ENCODE data around the gene GIPC2. TPM values are rescaled to one million over a fixed set of nuclear protein-coding genes. Genes with fewer than 3 reads are reported as not detected.
"Not testable (repeated sequence)": the region's sequence is repeated elsewhere in the genome, so short reads cannot be mapped to it uniquely, and the experiment has no call there.

GIPC2 gene
- polyA plus RNA-seq, 1 donor from 2014 or later, result not detected

DNA sequence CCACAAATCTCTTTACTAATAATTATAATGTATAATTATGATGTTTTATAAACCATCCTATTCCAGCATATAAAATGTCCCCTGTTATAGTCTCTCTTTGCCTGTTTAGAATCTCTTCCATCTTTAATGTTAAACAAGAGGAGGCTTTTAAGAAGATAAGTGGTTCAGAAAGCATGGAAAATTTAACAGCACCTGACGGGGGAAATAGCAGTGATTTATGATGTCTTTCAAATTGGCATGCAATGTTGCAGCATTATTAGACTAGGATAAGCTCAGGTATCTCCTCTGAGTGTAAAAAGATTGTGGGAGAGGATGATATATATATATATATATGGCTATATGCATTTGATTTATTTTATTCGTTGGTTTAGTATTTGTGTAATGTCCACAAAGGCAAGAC is 24.4 kb downstream of the GIPC2 start:
- Mint-ChIP-seq H3K4me1 (no peaks in the 10 kb centered on the region), H3K27me3 (peaks cover 18% of the 10 kb centered on the region), H3K27ac (no peak overlapping the region), H3K9me3 (no peaks in the 10 kb centered on the region), H3K4me3 (no peak overlapping the region), H3K36me3 (no peaks in the 10 kb centered on the region)

DNA sequence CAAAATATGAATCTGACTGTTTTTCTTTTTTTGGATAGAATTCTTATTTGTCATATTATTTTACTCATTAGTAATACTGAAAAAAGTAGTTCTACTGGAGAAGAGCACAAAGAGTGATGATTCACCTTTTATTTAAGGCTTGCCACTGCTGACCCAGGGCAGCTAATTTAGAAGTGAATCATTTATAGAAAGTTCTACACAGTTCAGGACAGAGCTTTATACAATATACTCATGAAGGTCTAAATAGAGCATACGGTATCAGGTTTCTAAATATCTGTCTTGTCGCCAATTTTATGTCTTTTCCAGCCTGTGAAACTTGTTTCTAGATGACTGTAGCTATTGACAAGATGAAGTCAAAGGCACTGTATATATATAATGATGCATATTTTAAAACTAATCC is 25.0 kb downstream of the GIPC2 start:
- H3K9me3 Mint-ChIP-seq, result no peaks in the 10 kb centered on the region
- peaks cover 18% of the 10 kb centered on the region for H3K27me3 Mint-ChIP-seq
- no peaks in the 10 kb centered on the region for H3K36me3 Mint-ChIP-seq
- H3K4me1 Mint-ChIP-seq, result no peaks in the 10 kb centered on the region
- H3K4me3 Mint-ChIP-seq, result no peak overlapping the region
- H3K27ac Mint-ChIP-seq, result no peak overlapping the region

DNA sequence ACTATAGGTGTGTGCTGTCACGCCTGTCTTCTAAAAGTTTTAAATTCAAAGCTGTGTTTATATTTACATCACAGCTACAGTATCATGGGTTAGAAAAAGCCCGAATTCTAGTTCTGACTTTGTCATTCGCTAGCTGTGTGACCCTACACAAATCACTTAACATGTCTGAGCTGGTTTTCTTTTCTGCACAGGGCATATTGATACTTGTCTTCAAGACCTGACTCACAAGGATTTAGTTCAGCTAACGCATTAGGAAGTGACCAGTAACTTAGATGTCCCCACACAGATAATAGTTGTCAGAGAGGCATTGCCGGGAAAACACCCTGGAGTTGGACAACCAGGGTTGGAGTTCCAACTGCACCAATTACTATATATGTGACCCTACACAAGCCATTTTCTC is 25.9 kb downstream of the GIPC2 start:
- Mint-ChIP-seq H3K9me3 (no peaks in the 10 kb centered on the region), H3K4me3 (peak overlapping the region in 1 of 4 donors; percentile 71), H3K27ac (peak overlapping the region in 1 of 3 donors; percentile 3), H3K27me3 (peaks cover 18% of the 10 kb centered on the region), H3K4me1 (no peaks in the 10 kb centered on the region), H3K36me3 (no peaks in the 10 kb centered on the region)

DNA sequence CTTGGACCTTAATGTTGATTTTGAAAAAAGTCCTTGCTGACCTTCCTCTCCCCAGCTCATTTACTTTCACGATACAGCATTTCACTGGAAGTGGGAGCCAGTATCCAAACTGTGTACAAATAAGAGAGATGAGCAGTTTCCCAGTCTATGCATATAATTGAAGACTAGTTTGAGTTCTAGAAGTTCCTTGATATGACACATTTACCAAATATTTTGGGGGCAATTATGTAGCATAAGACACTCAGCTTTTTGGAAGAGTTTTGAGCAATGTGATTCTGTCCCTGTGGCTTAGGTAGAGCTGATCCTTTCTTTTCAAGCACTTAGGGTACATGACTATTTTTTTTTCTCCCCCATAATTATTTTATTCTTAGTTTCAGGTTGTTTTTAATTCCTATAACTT is 26.4 kb downstream of the GIPC2 start:
- Mint-ChIP-seq H3K36me3 (no peaks in the 10 kb centered on the region), H3K4me3 (no peak overlapping the region), H3K27ac (no peak overlapping the region), H3K4me1 (no peaks in the 10 kb centered on the region), H3K27me3 (peaks cover 18% of the 10 kb centered on the region), H3K9me3 (no peaks in the 10 kb centered on the region)

DNA sequence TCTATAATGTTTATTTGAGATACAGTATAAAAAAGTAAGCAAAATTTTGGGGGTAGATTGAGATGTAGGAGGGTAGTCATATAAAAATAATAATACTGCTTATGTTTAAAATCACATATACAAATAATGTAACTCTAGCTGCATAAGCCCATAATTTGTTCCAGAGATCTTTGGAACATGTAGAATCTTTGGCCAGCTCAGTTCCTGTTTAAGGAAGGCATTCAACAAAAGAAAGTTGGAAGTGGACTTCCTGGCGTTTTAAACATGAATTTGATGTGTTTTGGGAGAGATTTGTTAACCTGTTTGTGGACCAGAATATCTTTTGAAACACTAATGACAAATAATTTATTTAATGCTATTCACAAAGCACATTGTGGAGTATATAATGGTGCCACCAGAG is 27.7 kb downstream of the GIPC2 start:
- H3K27ac Mint-ChIP-seq, result no peak overlapping the region
- no peak overlapping the region for H3K4me3 Mint-ChIP-seq
- H3K27me3 Mint-ChIP-seq, result peaks cover 16% of the 10 kb centered on the region
- H3K4me1 Mint-ChIP-seq, result no peaks in the 10 kb centered on the region
- no peaks in the 10 kb centered on the region for H3K9me3 Mint-ChIP-seq
- H3K36me3 Mint-ChIP-seq, result no peaks in the 10 kb centered on the region

DNA sequence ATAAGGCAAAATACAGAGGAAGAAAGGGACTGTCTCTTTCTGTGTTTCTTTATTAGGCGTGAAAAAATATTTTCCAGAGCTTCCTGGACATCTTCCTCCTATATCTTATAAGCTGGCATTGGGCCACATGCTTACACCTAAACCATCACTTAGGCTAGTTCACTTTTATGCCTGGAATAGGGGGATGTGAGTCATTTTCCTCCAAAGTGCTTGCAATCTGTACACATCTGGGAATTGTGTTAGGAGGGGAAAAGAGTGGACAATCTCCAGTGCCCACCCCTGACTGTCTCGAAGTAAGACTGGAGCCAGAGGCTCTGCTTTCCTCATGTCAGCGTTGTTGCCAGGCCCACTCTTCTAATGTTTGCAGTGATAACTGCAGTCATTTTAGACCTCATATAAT is 29.9 kb downstream of the GIPC2 start:
- Mint-ChIP-seq H3K27me3 (peaks cover 11% of the 10 kb centered on the region), H3K4me1 (peaks cover under 1 to 5% (median 2%) of the 10 kb centered on the region in 3 donors), H3K9me3 (no peaks in the 10 kb centered on the region), H3K36me3 (no peaks in the 10 kb centered on the region), H3K4me3 (no peak overlapping the region), H3K27ac (no peak overlapping the region)

DNA sequence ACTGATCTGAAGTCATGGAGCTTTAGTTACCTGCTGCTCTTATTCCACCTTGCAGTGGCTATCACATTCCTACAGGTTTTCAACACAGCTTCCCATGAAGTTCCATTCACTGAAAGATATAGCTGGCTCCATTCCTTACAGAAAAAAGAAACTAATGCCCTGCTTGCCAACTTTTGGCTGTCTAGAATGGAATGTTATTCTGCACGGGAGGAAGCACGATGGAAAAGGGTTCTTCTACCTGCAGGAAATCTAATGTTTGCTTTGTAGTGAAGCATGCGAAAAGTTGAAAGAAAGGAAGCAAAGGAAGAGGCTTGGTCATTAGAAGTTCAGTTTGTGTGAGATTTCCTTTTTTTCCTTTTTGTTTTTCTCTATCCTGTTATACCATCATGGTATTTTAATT is 32.6 kb downstream of the GIPC2 start:
- Mint-ChIP-seq H3K36me3 (no peaks in the 10 kb centered on the region), H3K27me3 (no peaks in the 10 kb centered on the region), H3K4me1 (peaks cover 7 to 12% (median 8%) of the 10 kb centered on the region in 3 donors), H3K9me3 (no peaks in the 10 kb centered on the region), H3K4me3 (no peak overlapping the region), H3K27ac (no peak overlapping the region)

DNA sequence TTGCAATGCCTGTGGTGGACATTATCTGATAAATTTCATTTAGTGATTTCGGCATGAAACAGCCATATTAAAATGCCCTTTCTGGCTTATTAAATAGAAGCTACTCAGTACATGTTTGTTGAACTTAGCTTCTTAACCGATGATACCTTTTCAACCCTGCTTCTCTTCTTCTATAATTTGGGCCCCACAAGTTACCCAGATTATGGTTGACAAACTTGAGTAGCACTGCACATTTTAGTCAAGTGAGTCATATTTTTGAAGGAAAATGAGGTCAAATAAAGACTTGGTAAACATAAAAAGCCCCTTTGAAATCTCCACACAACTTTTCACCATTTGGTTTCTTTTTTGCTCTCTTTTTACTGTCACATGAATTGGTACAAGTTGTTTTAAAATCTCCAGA is 33.8 kb downstream of the GIPC2 start:
- peaks cover 7 to 12% (median 8%) of the 10 kb centered on the region in 3 donors for H3K4me1 Mint-ChIP-seq
- no peak overlapping the region for H3K4me3 Mint-ChIP-seq
- H3K27me3 Mint-ChIP-seq, result no peaks in the 10 kb centered on the region
- H3K36me3 Mint-ChIP-seq, result no peaks in the 10 kb centered on the region
- H3K27ac Mint-ChIP-seq, result no peak overlapping the region
- H3K9me3 Mint-ChIP-seq, result no peaks in the 10 kb centered on the region

DNA sequence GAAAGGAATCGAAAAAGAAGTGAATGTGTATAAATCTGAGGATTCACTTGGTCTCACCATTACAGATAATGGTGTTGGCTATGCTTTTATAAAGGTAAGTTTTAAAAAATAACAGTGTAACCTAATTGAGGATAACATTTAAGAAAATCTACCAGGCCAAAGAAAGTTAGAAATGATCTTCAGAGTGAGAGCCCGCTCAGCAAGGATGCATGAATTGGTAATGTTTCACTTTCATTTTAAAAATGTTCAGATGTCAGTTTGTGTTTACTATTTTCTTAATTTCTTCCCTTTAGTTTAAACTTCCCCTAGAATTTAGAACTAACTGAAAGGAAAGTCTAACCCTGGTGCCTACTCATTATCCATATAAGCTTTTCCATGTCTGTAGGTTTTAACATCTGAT is 35.0 kb downstream of the GIPC2 start:
- H3K9me3 Mint-ChIP-seq, result peaks cover under 1 to 6% (median 1%) of the 10 kb centered on the region in 3 donors
- peak overlapping the region in 2 of 3 donors; percentile 12 to 24 for H3K27ac Mint-ChIP-seq
- H3K4me3 Mint-ChIP-seq, result peak overlapping the region; percentile 21 to 82 (median 38)
- peaks cover 7 to 12% (median 8%) of the 10 kb centered on the region in 3 donors for H3K4me1 Mint-ChIP-seq
- peaks cover 3% of the 10 kb centered on the region for H3K36me3 Mint-ChIP-seq
- no peaks in the 10 kb centered on the region for H3K27me3 Mint-ChIP-seq

DNA sequence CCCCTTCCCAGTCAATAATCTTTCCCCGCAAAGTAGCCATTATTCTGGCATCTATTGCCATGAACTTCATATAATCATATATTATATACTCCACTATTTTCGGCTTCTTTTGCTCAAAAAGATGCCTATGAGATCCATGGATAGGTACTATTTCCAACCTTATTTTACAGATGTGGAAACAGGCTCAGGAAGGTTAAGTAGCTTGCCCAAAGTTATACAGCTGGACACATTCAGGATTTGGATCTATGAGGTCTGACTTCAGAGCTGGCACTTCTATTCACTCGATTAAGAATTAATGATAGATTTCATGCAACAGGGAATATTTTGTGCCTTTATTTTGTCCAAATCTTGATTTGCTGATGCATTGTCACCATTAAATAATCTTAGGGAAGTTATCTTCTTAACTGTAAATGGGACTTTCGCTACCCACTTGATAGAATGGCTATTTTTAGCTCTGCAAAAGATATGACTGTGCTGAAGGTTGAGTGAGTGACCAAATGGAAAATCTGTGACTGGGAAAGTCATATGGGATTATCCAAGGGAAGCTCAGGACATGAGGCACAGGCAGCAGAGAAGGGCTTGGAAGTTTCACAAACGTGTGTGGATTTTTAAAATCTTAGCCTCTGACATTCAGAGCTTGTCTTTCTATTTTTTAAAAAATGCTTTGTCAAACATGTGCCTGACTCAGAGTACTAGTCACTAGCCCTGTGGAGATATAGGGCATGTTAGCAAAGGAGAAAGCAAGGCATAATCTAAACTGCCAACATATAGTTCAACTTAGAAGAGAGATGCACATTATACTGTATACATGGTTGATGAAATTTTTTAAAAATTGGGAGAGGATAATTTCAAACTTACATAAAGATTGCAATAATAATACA is 36.5 kb downstream of the GIPC2 start:
- Mint-ChIP-seq H3K36me3 (peaks cover 6% of the 10 kb centered on the region), H3K4me3 (no peak overlapping the region), H3K4me1 (peaks cover 7 to 12% (median 8%) of the 10 kb centered on the region in 3 donors), H3K27me3 (no peaks in the 10 kb centered on the region), H3K9me3 (peaks cover 6 to 15% (median 13%) of the 10 kb centered on the region in 3 donors), H3K27ac (no peak overlapping the region)

DNA sequence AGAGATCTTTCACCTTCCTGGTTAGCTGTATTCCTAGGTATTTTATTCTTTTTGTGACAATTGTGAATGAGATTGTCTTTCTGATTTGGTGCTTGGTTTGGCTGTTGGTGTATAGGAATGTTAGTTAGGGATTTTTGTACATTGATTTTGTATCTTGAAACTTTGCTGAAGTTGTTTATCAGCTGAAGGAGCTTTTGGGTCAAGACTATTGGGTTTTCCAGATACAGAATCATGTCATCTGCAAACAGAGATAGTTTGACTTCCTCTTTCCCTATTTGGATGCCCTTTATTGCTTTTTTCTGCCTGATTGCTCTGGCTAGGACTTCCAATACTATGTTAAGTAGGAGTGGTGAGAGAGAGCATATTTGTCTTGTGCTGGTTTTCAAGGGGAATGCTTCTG is 38.9 kb downstream of the GIPC2 start:
- peaks cover 7 to 12% (median 8%) of the 10 kb centered on the region in 3 donors for H3K4me1 Mint-ChIP-seq
- not testable (repeated sequence) for H3K4me3 Mint-ChIP-seq, H3K36me3 Mint-ChIP-seq, H3K27ac Mint-ChIP-seq, H3K27me3 Mint-ChIP-seq
- H3K9me3 Mint-ChIP-seq, result peaks cover 6 to 19% (median 18%) of the 10 kb centered on the region in 3 donors

DNA sequence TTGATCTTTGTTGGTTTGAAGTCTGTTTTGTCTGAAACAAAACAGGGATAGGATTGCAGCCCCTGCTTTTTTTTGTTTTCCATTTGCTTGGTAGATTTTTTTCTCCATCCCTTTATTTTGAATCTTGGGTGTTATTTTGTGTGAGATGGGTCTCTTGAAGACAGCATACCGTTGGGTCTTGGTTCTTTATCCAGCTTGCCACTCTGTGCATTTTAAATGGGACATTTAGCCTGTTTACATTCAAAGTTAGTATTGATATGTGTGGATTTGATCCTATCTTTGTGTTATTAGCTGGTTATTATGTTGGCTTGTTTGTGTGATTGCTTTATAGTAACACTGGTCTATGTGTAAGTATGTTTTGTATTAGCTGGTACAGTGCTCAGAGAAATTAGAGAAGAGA is 40.9 kb downstream of the GIPC2 start:
- Mint-ChIP-seq H3K4me3 (peak overlapping the region in 1 of 4 donors; percentile 14), H3K27me3 (no peaks in the 10 kb centered on the region), H3K9me3 (peaks cover 6 to 19% (median 18%) of the 10 kb centered on the region in 3 donors), H3K27ac (no peak overlapping the region), H3K4me1 (no peaks in the 10 kb centered on the region), H3K36me3 (peaks cover 6% of the 10 kb centered on the region)

DNA sequence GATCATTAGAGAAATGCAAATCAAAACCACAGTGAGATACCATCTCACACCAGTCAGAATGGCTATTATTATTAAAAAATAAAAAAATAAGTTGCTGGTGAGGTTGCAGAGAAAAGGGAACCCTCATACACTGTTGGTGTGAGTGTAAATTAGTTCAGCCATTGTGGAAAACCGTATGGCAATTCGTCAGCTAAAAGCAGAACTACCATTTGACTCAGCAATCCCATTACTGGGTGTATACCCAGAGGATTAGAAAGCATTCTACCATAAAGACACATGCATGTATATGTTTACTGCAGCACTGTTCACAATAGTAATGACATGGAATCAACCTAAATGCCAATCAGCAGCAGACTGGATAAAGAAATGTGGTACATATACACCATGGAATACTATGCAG is 42.2 kb downstream of the GIPC2 start:
- no peak overlapping the region for H3K27ac Mint-ChIP-seq

DNA sequence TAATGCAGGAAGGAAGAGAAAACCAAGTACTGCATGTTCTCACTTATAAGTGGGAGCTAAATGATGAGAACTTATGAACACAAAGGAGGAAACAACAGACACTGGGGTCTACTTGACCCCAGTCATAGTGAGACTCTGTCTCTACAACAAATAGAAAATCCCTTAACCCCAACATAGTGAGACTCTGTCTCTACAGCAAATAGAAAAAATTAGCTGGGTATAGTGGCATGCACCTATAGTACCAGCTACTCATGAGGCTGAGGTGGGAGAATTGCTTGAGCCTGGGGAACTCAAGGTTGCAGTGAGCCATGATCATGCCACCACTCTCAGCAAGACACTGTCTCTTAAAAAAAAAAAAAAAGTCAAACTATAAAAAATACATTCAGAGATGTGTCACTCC is 42.7 kb downstream of the GIPC2 start:
- peaks cover 6% of the 10 kb centered on the region for H3K36me3 Mint-ChIP-seq
- H3K27me3 Mint-ChIP-seq, result no peaks in the 10 kb centered on the region
- H3K4me3 Mint-ChIP-seq, result no peak overlapping the region
- no peaks in the 10 kb centered on the region for H3K4me1 Mint-ChIP-seq
- no peak overlapping the region for H3K27ac Mint-ChIP-seq
- peaks cover 6 to 19% (median 18%) of the 10 kb centered on the region in 3 donors for H3K9me3 Mint-ChIP-seq

More for the DNA sequence above, 42.2 kb downstream of the GIPC2 start:
- peaks cover 6 to 19% (median 18%) of the 10 kb centered on the region in 3 donors for H3K9me3 Mint-ChIP-seq
- no peaks in the 10 kb centered on the region for H3K27me3 Mint-ChIP-seq
- H3K4me1 Mint-ChIP-seq, result no peaks in the 10 kb centered on the region
- H3K36me3 Mint-ChIP-seq, result peaks cover 6% of the 10 kb centered on the region
- H3K4me3 Mint-ChIP-seq, result no peak overlapping the region

DNA sequence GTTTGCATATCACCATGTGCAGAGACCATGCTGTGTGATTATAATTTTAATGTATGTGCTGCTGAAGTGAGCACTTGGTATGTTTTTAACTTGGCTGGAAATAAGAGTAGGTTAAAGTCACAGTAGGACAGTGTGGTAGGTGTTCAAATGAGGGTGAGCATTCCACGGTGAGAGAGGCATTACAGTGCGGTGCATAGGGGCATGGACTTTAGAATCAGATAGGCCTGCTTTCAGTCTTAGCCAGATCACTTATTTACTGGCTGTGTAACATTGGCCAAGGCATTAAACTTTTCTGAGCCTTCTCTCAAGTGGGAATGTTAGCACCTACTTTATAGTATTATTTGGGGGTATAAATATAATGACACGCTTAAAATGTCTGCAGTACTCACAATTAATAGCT is 43.2 kb downstream of the GIPC2 start:
- no peak overlapping the region for H3K27ac Mint-ChIP-seq
- H3K36me3 Mint-ChIP-seq, result peaks cover 6% of the 10 kb centered on the region

More for the DNA sequence above, 43.2 kb downstream of the GIPC2 start:
- peaks cover 6 to 19% (median 18%) of the 10 kb centered on the region in 3 donors for H3K9me3 Mint-ChIP-seq
- H3K4me3 Mint-ChIP-seq, result no peak overlapping the region
- H3K27me3 Mint-ChIP-seq, result no peaks in the 10 kb centered on the region
- no peaks in the 10 kb centered on the region for H3K4me1 Mint-ChIP-seq
